ENCODE data around the gene LSM2. TPM values are rescaled to one million over a fixed set of nuclear protein-coding genes. Genes with fewer than 3 reads are reported as not detected.

LSM2 gene
- total and polyA plus RNA-seq, 9 of the 15 experiments (the other 6 are each of a cell fraction or from before 2014, with no cell fraction given): 154 to 407 (median 223) TPM

DNA sequence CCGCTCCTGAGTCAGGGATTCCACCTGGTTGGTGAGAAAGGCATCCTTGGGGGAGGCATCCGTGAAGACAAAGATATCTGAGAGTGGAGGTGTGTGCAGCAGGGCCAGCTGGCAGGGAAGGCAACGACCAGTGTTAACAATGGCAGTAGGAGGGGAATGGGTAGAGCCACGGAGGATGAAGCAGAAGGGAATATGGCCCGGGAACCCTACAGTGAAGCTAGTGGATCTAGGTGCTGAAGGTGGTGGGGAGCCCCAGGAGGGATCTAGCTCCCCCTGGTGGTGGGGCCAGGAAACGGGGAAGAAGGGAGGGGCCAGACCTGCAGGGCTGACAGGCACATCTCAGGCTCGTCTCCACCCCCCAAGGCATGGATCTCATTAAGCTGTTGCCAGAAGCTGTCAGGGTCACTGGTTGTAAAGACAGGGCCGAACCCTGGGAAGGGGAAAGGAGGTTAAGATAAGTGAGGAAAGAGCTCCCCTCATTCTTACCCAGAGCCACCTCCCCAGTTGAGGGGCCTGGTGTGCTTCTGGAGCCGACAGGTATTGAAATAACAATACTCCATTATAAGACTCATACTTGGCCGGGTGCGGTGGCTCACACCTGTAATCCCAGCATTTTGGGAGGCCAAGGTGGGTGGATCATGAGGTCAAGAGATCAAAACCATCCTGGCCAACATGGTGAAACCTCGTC is 36.9 kb downstream of the LSM2 start (continued):
- TF ChIP-seq SPI1 (IDR thresholded peaks at IDR 0.05; ENCODE audit: borderline replicate concordance, low read depth, low read length) (peak; percentile 42; the same call in 1 of the 2 replicates), MEF2A (IDR thresholded peaks at IDR 0.05; ENCODE audit: control insufficient read depth, low read depth, low read length) (0 out of 2 replicates have a peak, but pooled peaks have one; percentile 2), EWSR1 (IDR thresholded peaks at IDR 0.05; ENCODE audit: borderline replicate concordance, low read depth, partially characterized antibody) (no peak), MTA2 (IDR thresholded peaks at IDR 0.05; ENCODE audit: low read depth) (peak; percentile 43; the same call in 1 of the 2 replicates), LEF1 (IDR thresholded peaks at IDR 0.05) (no peak), NFIC (IDR thresholded peaks at IDR 0.05) (peak; percentile 53; the same call in 1 of the 2 replicates), SAFB (IDR thresholded peaks at IDR 0.05; ENCODE audit: borderline replicate concordance, low read depth, low read length) (no peak), STAT5A (IDR thresholded peaks at IDR 0.05; ENCODE audit: borderline replicate concordance, low read length) (no peak), ZNF133 (CRISPR knock-in tag; IDR thresholded peaks at IDR 0.05) (no peak), ZNF263 (CRISPR knock-in tag; IDR thresholded peaks at IDR 0.05; ENCODE audit: borderline replicate concordance) (no peak), KLF16 (IDR thresholded peaks at IDR 0.05) (peak; percentile 83), MAFF (IDR thresholded peaks at IDR 0.05; ENCODE audit: low read length) (no peak), CAMTA2 (CRISPR knock-in tag; conservative IDR thresholded peaks at IDR 0.05) (no peak), KLF6 (CRISPR knock-in tag; IDR thresholded peaks at IDR 0.05; ENCODE audit: borderline replicate concordance) (peak; percentile 77; the same call in 1 of the 2 replicates), RFX5 (IDR thresholded peaks at IDR 0.05; ENCODE audit: low read depth, low read length) (no peak), MYBL2 (IDR thresholded peaks at IDR 0.05; ENCODE audit: low read depth) (no peak), MYBL2 (CRISPR knock-in tag; IDR thresholded peaks at IDR 0.05; ENCODE audit: borderline replicate concordance) (no peak), NR3C1 (CRISPR knock-in tag; IDR thresholded peaks at IDR 0.05) (no peak), HNRNPK (IDR thresholded peaks at IDR 0.05; ENCODE audit: low read depth, low read length, poor library complexity, severe bottlenecking) (no peak), ZNF143 (CRISPR knock-in tag; IDR thresholded peaks at IDR 0.05) (no peak), ZSCAN29 (IDR thresholded peaks at IDR 0.05) (no peak), NFE2L1 (tag; IDR thresholded peaks at IDR 0.05; ENCODE audit: borderline replicate concordance, low read depth) (no peak), ZNF696 (CRISPR knock-in tag; conservative IDR thresholded peaks at IDR 0.05) (no peak), ESRRA (IDR thresholded peaks at IDR 0.05; ENCODE audit: borderline replicate concordance, low read depth) (peak; percentile 63; the same call in 1 of the 2 replicates)
- TF ChIP-seq, protein P1, sequence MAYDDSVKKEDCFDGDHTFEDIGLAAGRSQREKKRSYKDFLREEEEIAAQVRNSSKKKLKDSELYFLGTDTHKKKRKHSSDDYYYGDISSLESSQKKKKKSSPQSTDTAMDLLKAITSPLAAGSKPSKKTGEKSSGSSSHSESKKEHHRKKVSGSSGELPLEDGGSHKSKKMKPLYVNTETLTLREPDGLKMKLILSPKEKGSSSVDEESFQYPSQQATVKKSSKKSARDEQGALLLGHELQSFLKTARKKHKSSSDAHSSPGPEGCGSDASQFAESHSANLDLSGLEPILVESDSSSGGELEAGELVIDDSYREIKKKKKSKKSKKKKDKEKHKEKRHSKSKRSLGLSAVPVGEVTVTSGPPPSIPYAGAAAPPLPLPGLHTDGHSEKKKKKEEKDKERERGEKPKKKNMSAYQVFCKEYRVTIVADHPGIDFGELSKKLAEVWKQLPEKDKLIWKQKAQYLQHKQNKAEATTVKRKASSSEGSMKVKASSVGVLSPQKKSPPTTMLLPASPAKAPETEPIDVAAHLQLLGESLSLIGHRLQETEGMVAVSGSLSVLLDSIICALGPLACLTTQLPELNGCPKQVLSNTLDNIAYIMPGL (CRISPR knock-in tag; IDR thresholded peaks at IDR 0.05): peak; percentile 78
- TF ChIP-seq, protein P2, sequence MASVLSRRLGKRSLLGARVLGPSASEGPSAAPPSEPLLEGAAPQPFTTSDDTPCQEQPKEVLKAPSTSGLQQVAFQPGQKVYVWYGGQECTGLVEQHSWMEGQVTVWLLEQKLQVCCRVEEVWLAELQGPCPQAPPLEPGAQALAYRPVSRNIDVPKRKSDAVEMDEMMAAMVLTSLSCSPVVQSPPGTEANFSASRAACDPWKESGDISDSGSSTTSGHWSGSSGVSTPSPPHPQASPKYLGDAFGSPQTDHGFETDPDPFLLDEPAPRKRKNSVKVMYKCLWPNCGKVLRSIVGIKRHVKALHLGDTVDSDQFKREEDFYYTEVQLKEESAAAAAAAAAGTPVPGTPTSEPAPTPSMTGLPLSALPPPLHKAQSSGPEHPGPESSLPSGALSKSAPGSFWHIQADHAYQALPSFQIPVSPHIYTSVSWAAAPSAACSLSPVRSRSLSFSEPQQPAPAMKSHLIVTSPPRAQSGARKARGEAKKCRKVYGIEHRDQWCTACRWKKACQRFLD (CRISPR knock-in tag; IDR thresholded peaks at IDR 0.05): peak; percentile 52; the same call in 1 of the 2 replicates
- TF ChIP-seq, protein P3, sequence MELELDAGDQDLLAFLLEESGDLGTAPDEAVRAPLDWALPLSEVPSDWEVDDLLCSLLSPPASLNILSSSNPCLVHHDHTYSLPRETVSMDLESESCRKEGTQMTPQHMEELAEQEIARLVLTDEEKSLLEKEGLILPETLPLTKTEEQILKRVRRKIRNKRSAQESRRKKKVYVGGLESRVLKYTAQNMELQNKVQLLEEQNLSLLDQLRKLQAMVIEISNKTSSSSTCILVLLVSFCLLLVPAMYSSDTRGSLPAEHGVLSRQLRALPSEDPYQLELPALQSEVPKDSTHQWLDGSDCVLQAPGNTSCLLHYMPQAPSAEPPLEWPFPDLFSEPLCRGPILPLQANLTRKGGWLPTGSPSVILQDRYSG (tag; conservative IDR thresholded peaks at IDR 0.05; ENCODE audit: low read depth): no peak
